ENCODE data around the gene CADPS.

DNA sequence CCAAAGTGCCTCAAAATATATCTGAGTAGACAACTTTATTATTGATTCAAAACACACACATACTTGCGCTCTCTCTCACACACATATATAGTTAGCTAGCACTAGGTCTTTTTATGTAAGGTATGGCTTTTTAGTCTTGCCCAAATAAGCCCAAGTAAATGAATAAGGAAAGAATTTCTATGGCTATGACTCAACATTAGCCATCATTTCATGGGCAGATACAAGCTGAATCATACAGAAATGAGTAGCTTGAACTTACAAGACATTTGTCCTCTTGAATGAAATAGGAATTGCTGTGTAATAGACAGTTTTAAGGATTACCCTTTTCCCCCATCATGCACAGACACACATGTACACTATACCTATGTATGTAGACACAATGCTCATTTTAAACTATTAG lies 4.9 kb downstream of the CADPS start:
- TF ChIP-seq, protein P1, sequence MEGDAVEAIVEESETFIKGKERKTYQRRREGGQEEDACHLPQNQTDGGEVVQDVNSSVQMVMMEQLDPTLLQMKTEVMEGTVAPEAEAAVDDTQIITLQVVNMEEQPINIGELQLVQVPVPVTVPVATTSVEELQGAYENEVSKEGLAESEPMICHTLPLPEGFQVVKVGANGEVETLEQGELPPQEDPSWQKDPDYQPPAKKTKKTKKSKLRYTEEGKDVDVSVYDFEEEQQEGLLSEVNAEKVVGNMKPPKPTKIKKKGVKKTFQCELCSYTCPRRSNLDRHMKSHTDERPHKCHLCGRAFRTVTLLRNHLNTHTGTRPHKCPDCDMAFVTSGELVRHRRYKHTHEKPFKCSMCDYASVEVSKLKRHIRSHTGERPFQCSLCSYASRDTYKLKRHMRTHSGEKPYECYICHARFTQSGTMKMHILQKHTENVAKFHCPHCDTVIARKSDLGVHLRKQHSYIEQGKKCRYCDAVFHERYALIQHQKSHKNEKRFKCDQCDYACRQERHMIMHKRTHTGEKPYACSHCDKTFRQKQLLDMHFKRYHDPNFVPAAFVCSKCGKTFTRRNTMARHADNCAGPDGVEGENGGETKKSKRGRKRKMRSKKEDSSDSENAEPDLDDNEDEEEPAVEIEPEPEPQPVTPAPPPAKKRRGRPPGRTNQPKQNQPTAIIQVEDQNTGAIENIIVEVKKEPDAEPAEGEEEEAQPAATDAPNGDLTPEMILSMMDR (conservative IDR thresholded peaks at IDR 0.05; ENCODE audit: low read length): no peak
- TF ChIP-seq EZH2phosphoT487 (IDR thresholded peaks at IDR 0.05; ENCODE audit: borderline replicate concordance): no peak

Data from Loucy (cell line).